NAMALWA (cell line): ENCODE data around the gene ARHGAP8.

ENCODE experiments used
- DNase-seq: peaks from one replicate; pipeline ENCODE4 v3.0.0-alpha.2; 2015; ENCODE audit warnings: low spot score

ARHGAP8 gene

GRCh38 chr22:44860311-44860710 is 107.9 kb downstream of the ARHGAP8 start:
- no peak for DNase-seq

DNA sequence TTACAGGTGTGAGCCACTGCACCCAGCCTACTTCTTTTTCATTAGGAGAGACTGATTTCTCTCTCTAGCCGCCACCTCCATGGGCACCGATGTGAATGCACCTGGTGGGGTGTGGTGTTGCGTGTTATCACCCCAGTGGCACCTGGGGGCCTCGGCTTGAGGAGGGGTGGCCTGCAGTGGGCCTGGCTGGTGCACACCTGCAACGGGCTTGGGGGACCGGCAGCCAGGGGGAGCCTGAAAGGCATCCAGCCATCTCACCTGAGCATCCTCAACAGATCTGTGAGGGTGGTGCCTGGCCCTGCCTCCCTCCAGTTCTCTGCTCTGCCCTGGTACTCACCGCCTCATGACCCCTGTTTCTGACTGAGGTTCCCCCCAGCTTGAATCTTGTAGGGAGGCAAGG is 108.9 kb downstream of the ARHGAP8 start:
- no peak for DNase-seq

GRCh38 chr22:44862281-44862680 is 109.9 kb downstream of the ARHGAP8 start:
- DNase-seq: no peak

DNA sequence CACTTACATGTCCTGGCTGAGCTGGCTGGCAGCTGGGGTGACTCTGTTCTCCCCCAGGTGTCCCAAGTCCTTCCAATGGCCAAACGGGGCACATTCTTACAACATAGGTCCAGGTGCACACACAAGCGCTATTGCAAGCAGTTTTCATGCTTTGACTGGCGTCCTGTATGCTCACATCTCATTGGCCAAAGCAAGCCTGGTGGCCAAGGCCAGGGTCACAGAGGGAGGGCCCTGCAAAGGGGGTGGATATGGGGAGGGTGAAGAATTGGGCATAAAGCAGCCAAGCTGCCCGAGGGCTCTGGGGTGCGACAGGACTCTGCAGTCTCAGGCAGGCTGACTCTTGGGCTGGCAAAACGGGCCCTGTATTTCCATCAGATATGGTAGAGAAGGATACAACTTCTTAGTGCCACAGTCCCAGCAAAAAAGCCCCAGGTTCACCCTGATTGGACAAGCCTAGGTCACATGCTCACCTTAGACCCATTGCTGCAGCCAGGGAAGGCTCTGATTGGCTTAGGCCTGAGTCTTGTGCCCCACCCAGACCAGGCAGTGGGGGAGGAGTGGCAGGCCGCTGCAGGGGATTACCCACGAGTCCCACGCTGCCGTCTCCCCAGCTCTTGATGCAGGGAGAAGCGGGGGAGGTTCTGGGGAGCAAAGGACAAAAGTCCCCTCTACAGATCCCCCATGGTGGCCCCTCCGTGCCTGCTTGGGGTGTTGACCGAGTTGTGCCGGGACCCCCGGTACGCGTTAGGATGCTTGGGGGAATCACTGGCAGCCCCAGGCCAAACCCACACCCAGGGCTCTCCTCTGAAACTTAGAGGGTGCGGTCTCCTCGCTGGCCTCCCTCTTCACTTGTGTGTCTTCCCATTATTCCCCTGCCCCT is 110.8 kb downstream of the ARHGAP8 start:
- peak; percentile 17 for DNase-seq

DNA sequence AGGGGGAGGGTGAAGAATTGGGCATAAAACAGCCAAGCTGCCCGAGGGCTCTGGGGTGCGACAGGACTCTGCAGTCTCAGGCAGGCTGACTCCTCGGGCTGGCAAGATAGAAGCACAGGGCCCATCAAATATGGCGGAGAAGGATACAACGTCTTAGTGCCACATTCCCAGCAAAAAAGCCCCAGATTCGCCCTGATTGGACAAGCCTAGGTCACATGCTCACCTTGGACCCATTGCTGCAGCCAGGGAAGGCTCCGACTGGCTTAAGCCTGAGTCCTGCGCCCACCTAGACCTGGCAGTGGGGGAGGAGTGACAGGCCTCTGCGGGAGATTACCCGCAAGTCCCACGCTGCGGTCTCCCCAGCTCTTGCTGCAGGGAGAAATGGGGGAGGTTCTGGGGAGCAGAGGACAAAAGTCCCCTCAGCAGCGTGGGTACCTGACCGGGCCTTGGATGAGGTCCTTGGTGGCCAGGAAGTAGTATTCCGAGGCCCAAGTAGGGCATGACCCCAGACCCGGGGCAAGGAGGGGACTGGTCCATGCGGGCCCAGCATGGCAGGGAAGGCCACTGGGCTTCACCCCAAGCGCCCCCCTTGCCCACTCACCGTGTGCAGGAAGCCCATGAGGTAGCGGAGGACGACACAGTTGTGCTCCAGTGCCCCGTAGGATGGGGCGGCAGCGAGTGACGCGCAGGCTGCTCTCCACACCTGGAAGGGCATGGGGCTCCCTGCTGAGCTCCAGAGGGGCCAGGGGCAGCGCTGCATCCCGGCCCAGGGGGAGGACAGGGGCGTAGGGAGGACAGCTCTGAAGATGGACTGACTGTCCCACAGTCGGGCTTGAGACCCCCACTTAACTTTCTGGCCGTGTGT is 113.0 kb downstream of the ARHGAP8 start:
- no peak for DNase-seq

DNA sequence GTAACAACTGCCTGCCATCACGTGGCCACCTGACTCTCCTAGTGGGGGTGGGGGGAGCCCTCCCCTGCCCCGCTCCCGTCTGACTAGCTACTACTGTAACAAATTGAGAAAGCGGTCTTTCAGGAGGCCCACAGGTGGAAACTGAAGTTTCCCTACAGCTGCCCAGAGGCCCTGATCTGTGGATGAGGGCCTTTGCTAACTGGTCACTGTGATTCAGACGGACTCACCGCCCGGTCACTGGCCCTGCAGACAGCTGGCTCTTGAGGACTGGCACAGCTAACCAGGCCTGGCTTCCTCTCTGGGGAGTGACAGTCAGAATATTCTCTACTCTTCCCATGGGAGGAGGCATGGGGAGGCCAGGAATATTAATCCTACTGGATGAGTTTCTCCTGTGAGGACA is 116.8 kb downstream of the ARHGAP8 start:
- DNase-seq: no peak

DNA sequence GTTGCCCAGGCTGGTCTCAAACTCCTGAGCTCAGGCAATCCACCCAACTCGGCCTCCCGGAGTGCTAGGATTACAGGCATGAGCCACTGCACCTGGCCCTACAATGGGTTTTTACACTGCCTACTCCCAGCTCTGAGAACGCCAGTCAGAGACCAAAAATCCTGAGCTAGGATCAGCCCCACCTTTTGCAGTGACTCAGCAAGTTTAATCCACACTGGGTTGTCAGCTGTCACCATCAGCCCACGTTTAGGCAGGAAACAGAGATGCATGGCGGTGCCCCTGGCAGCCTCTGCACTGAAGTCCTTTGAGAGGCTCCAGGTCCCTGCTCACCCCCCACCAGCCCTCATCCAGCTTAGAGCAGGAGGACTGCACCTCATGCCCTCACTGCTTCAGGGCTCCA is 117.6 kb downstream of the ARHGAP8 start:
- DNase-seq: no peak

DNA sequence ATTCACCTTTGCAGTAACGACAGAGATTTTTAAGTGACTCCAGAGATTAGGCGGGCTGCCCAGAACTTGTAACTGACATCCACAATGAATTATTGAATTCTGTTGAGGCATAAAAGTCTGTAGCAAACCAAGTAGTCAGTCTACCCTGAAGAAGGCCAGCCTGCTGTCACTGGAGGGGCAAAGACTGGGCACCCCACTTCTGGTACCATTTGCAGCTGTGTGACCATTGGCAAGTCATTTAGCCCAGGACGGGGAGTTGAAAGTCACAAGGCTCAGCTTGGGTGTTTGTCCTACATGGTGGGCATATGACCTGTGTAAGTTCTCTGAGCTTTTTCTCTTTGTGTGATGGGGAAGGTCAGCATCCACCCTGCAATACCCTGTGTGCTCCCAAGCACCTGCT is 119.4 kb downstream of the ARHGAP8 start:
- no peak for DNase-seq

DNA sequence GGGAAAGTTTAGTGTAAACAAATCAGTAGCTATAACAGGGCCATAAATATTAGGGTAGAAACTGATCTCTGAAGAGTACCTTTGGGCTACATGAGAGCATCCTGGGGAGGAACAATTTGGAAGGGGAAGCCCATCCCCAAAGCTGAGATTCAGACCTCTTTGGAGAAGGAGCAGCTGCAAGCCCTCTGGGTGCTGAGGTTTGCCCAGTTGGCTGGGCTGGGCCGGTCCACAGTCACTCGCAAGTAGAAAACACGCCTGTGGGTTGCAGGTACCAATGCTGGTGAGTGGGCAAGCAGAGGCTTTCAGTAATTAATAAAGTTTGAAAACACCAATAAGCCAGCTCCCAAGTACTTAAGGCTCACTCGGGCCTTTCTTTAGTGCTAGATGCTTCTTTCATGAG is 124.5 kb downstream of the ARHGAP8 start:
- no peak for DNase-seq

- DNase-seq: no peak
Observed at GRCh38 chr22:44878483-44879300, 126.3 kb downstream of the ARHGAP8 start.

DNA sequence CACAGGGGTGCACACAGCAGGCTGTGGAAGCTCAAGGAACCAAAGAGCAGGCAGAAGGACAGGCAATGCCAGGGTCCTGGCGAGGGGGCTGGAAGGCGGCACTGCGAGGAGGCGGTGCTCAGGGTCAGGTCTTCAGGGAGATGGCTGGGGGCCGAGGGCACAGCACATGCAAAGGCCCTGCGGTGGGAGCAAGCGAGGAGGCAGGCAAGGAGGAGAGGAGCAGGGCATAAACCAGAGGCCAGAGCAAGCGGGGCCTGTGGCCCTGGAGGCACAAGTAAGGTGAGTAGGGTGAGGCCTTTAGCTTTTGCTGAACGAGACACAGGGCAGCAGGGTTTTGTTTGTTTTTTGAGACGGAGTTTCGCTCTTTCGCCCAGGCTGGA is 126.9 kb downstream of the ARHGAP8 start:
- DNase-seq: no peak

DNA sequence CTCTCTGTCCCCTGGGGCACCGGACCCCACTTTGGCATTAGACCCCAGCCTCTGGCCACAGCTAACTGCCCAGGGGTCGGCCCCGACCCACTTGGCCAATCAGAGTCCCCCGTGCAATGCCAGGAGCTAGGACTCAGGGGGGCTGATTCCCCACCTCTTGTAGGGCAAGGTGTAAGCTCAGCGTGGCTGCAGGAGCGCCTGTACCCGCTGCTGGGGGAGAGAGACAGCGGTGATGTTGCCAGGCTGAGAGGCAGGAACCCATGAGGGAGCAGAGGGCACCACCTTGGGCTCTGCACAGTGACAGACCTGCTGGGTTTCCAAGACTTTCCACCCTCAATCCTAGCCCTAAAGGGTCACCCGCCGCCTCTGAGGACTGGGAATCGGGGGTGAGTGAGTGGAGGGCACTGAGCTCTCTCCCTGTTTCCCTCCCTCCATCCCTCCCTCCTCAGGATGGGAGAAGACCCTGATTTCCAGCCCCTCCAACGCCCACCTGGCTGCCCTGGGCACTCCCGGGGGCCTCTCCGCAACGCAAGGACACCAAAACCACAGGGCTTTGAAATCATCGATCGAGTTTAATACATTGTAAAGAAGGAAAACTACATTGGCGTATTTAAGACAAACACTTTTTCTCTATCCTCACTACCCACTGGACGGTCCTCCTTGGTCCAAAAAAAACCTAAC is 128.4 kb downstream of the ARHGAP8 start:
- no peak for DNase-seq

GRCh38 chr22:44881624-44882023 is 129.2 kb downstream of the ARHGAP8 start:
- DNase-seq: no peak

DNA sequence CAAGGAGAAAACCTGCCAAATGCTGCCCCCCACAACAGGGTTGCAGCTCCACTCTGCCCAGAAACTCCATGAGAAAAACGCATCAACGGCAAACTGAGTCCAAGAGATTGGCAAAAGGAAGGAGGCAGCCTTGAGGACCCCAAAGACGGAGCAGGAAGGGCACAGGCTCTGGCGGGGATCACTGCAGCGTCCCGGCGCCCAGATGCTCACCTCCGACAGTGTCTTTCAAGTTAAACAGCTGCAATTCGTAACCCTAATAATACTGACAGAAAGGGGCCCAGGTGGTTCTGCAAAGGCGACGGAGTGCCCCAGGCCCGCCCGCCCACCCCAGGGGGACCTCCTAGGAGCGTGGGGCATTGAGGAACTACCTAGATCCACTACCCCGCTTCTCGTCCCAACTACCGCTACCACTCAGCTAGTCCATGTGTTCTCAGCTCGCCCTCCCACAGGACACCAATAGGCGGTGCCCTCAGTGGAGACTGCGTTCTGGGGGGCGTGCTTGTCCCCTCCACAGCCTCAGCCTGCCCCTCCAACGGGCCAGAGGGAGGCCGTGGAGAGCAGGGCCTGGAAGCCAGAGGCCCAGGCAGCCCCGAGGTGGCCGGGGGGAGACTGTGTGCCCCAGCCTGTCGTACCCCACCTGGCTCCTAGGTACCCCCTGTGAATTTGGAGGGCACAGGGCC is 130.0 kb downstream of the ARHGAP8 start:
- DNase-seq: no peak

GRCh38 chr22:44883011-44883421 is 130.6 kb downstream of the ARHGAP8 start:
- DNase-seq: no peak

- DNase-seq: no peak
Observed at GRCh38 chr22:44884562-44884961, 132.2 kb downstream of the ARHGAP8 start.

GRCh38 chr22:44884968-44885805 is 132.8 kb downstream of the ARHGAP8 start:
- no peak for DNase-seq

GRCh38 chr22:44885806-44886360 is 133.5 kb downstream of the ARHGAP8 start:
- no peak for DNase-seq

- DNase-seq: no peak
Observed at GRCh38 chr22:44887941-44888366, 135.6 kb downstream of the ARHGAP8 start.
